Mesenchymal stem cell (in vitro differentiated cells and primary cell): ENCODE results near the gene DLX5.

ENCODE experiments used
- DNase-seq: peaks from one replicate; pipeline ENCODE4 v3.0.0-alpha.2; 2013
- H2AFZ ChIP-seq: one replicate; pipeline ENCODE4 v1.6.1; 2013; ENCODE audit warnings: low read depth, mild to moderate bottlenecking, control low read depth, inconsistent platforms, low read length, moderate library complexity
- H2AK5ac ChIP-seq: 2 replicates; pipeline ENCODE4 v1.6.1; 2013; ENCODE audit warnings: low read length, moderate library complexity, mild to moderate bottlenecking, inconsistent platforms; ENCODE audit not compliant: severe bottlenecking
- H2BK120ac ChIP-seq: one replicate; pipeline ENCODE4 v1.6.1; 2013; ENCODE audit warnings: low read depth, mild to moderate bottlenecking, inconsistent platforms, low read length, moderate library complexity
- H2BK12ac ChIP-seq, 2 experiments: one replicate each; pipeline ENCODE4 v1.6.1; 2013; ENCODE audit warnings: inconsistent platforms in 2 of 2, low read length in 2 of 2, mild to moderate bottlenecking in 2 of 2, moderate library complexity in 2 of 2, control low read depth in 1 of 2
- H2BK15ac ChIP-seq: one replicate; pipeline ENCODE4 v1.6.1; 2013; ENCODE audit warnings: mild to moderate bottlenecking, low read depth, inconsistent platforms; ENCODE audit not compliant: poor library complexity, severe bottlenecking
- H2BK5ac ChIP-seq: 2 replicates; pipeline ENCODE4 v1.6.1; 2013; ENCODE audit warnings: low read depth, mild to moderate bottlenecking, low read length, control low read depth, inconsistent platforms; ENCODE audit not compliant: poor library complexity, severe bottlenecking
- H3K14ac ChIP-seq, 2 experiments: one replicate each; pipeline ENCODE4 v1.6.1; 2013; ENCODE audit warnings: inconsistent platforms in 2 of 2, low read length in 2 of 2, control low read depth in 1 of 2, mild to moderate bottlenecking in 1 of 2, moderate library complexity in 1 of 2
- H3K18ac ChIP-seq, 2 experiments: one replicate each; pipeline ENCODE4 v1.6.1; 2013; ENCODE audit warnings: inconsistent platforms in 2 of 2, low read length in 2 of 2, control low read depth in 1 of 2, low read depth in 1 of 2, mild to moderate bottlenecking in 1 of 2
- H3K23ac ChIP-seq, 2 experiments: one replicate each; pipeline ENCODE4 v1.6.1; 2013; ENCODE audit warnings: inconsistent platforms in 2 of 2, low read length in 2 of 2, mild to moderate bottlenecking in 2 of 2, moderate library complexity in 2 of 2, control low read depth in 1 of 2
- H3K27ac ChIP-seq: 2 replicates; pipeline ENCODE4 v1.5.1; 2013; ENCODE audit warnings: mild to moderate bottlenecking, moderate library complexity, low read length, control low read depth, inconsistent platforms; ENCODE audit not compliant: poor library complexity, severe bottlenecking
- H3K27me3 ChIP-seq, 2 experiments: 2 replicates each; pipeline versions ENCODE4 v1.6.1 to v1.7.0; 2013; ENCODE audit warnings: low read length in 2 of 2, mild to moderate bottlenecking in 2 of 2, moderate library complexity in 2 of 2, control low read depth in 1 of 2, inconsistent platforms in 1 of 2; ENCODE audit not compliant: control insufficient read depth in 1 of 2, insufficient read depth in 1 of 2
- H3K36me3 ChIP-seq, 2 experiments: 2 replicates each; pipeline versions ENCODE4 v1.6.1 to v1.7.0; 2013; ENCODE audit warnings: low read length in 2 of 2, control low read depth in 1 of 2, inconsistent platforms in 1 of 2, low read depth in 1 of 2, mild to moderate bottlenecking in 1 of 2; ENCODE audit not compliant: insufficient read depth in 2 of 2, control insufficient read depth in 1 of 2
- H3K4ac ChIP-seq, 2 experiments: one replicate each; pipeline ENCODE4 v1.6.1; 2013; ENCODE audit warnings: inconsistent platforms in 2 of 2, low read length in 2 of 2, mild to moderate bottlenecking in 2 of 2, moderate library complexity in 2 of 2, control low read depth in 1 of 2, low read depth in 1 of 2
- H3K4me1 ChIP-seq: 2 replicates; pipeline ENCODE4 v1.6.1; 2013; ENCODE audit warnings: low read depth, low read length, control low read depth; ENCODE audit not compliant: control insufficient read depth, insufficient read depth
- H3K4me2 ChIP-seq: 2 replicates; pipeline ENCODE4 v1.6.1; 2013; ENCODE audit warnings: low read length, mild to moderate bottlenecking, inconsistent platforms; ENCODE audit not compliant: poor library complexity, severe bottlenecking
- H3K4me3 ChIP-seq, 2 experiments: 2 replicates each; pipeline versions ENCODE4 v1.5.1 to v1.7.0; 2013; ENCODE audit warnings: low read length in 2 of 2, mild to moderate bottlenecking in 2 of 2, control low read depth in 1 of 2, low read depth in 1 of 2; ENCODE audit not compliant: insufficient read depth in 1 of 2
- H3K79me1 ChIP-seq: replicated peaks from 2 replicates; pipeline ENCODE4 v1.6.1; 2013; ENCODE audit warnings: mild to moderate bottlenecking, control low read depth, low read length, inconsistent platforms; ENCODE audit not compliant: poor library complexity, severe bottlenecking
- H3K9ac ChIP-seq: 2 replicates; pipeline ENCODE4 v1.7.0; 2013; ENCODE audit warnings: mild to moderate bottlenecking, low read length, moderate library complexity
- H3K9me3 ChIP-seq: 2 replicates; pipeline ENCODE4 v1.7.0; 2013; ENCODE audit warnings: mild to moderate bottlenecking, low read length; ENCODE audit not compliant: control insufficient read depth
- H4K8ac ChIP-seq: one replicate; pipeline ENCODE4 v1.6.1; 2013; ENCODE audit warnings: inconsistent platforms, mild to moderate bottlenecking, low read length, moderate library complexity
- H4K91ac ChIP-seq: one replicate; pipeline ENCODE4 v1.6.1; 2013; ENCODE audit warnings: mild to moderate bottlenecking, low read length, inconsistent platforms
- WGBS: methylation state at CpG from one replicate; pipeline ENCODE4 v1.1.7; 2013; ENCODE audit warnings: mixed read lengths; 5-methylcytosine and 5-hydroxymethylcytosine counted together

DLX5 gene

GRCh38 chr7:96985992-96986391, 38.6 kb downstream of the DLX5 start:
- no peak overlapping the region for H2BK5ac ChIP-seq
- H3K4me3 ChIP-seq, result no peak overlapping the region
- peaks cover 26 to 45% of the 10 kb centered on the region in 2 experiments for H3K27me3 ChIP-seq
- no peak overlapping the region for H3K9ac ChIP-seq
- no CpG with 5 or more reads among the region's 1 CpG for WGBS
- H2AK5ac ChIP-seq, result no peak overlapping the region
- DNase-seq, result no peak
- H3K18ac ChIP-seq, result no peak overlapping the region
- no peak overlapping the region for H3K4ac ChIP-seq
- no peak overlapping the region for H3K27ac ChIP-seq
- no peaks in the 10 kb centered on the region for H3K36me3 ChIP-seq
- H3K4me1 ChIP-seq, result no peaks in the 10 kb centered on the region
- H4K8ac ChIP-seq, result no peak overlapping the region
- H4K91ac ChIP-seq, result no peak overlapping the region
- H2AFZ ChIP-seq, result no peak overlapping the region
- no peak overlapping the region for H3K23ac ChIP-seq
- H2BK120ac ChIP-seq, result no peak overlapping the region
- H2BK15ac ChIP-seq, result no peak overlapping the region
- H3K79me1 ChIP-seq, result no peaks in the 10 kb centered on the region
- H3K4me2 ChIP-seq, result no peak overlapping the region
- H3K9me3 ChIP-seq, result no peaks in the 10 kb centered on the region
- no peak overlapping the region for H3K14ac ChIP-seq
- no peak overlapping the region for H2BK12ac ChIP-seq

- Histone ChIP-seq H3K4me2 (no peak overlapping the region), H2AFZ (no peak overlapping the region), H3K79me1 (no peaks in the 10 kb centered on the region), H2BK5ac (no peak overlapping the region), H2BK120ac (no peak overlapping the region), H2BK15ac (no peak overlapping the region), H3K27me3 (peaks cover 5 to 12% of the 10 kb centered on the region in 2 experiments), H3K36me3 (no peaks in the 10 kb centered on the region), H4K91ac (no peak overlapping the region), H3K23ac (no peak overlapping the region), H3K9me3 (no peaks in the 10 kb centered on the region), H3K4me1 (no peaks in the 10 kb centered on the region), H3K18ac (no peak overlapping the region), H3K14ac (no peak overlapping the region), H2BK12ac (no peak overlapping the region), H3K27ac (no peak overlapping the region), H3K4me3 (no peak overlapping the region), H3K9ac (no peak overlapping the region), H4K8ac (no peak overlapping the region), H2AK5ac (no peak overlapping the region), H3K4ac (no peak overlapping the region)
- DNase-seq, result no peak
- 90% methylated on average over 1 of the region's 1 CpG for WGBS
Observed at GRCh38 chr7:96982586-96982985, 42.0 kb downstream of the DLX5 start.

- no peak overlapping the region for H2BK5ac ChIP-seq
- H3K79me1 ChIP-seq, result no peaks in the 10 kb centered on the region
- H4K8ac ChIP-seq, result no peak overlapping the region
- H3K14ac ChIP-seq, result no peak overlapping the region
- H2AK5ac ChIP-seq, result no peak overlapping the region
- no peak overlapping the region for H3K4me2 ChIP-seq
- no peak overlapping the region for H3K27ac ChIP-seq
- 53% methylated on average over 2 of the region's 2 CpGs for WGBS
- H3K4me1 ChIP-seq, result no peaks in the 10 kb centered on the region
- H3K4me3 ChIP-seq, result no peak overlapping the region
- no peaks in the 10 kb centered on the region for H3K27me3 ChIP-seq
- H3K9ac ChIP-seq, result no peak overlapping the region
- DNase-seq, result no peak
- no peak overlapping the region for H3K23ac ChIP-seq
- no peaks in the 10 kb centered on the region for H3K36me3 ChIP-seq
- no peak overlapping the region for H3K18ac ChIP-seq
- H3K9me3 ChIP-seq, result no peaks in the 10 kb centered on the region
- no peak overlapping the region for H2BK15ac ChIP-seq
- no peak overlapping the region for H3K4ac ChIP-seq
- no peak overlapping the region for H2AFZ ChIP-seq
- no peak overlapping the region for H2BK12ac ChIP-seq
- H2BK120ac ChIP-seq, result no peak overlapping the region
- no peak overlapping the region for H4K91ac ChIP-seq
Observed at GRCh38 chr7:96979551-96980276, 44.9 kb downstream of the DLX5 start.

- Histone ChIP-seq H3K9ac (no peak overlapping the region), H3K27me3 (no peaks in the 10 kb centered on the region), H4K8ac (no peak overlapping the region), H3K23ac (no peak overlapping the region), H3K27ac (no peak overlapping the region), H3K9me3 (no peaks in the 10 kb centered on the region), H2BK120ac (no peak overlapping the region), H2BK15ac (no peak overlapping the region), H4K91ac (no peak overlapping the region), H3K14ac (no peak overlapping the region), H3K18ac (no peak overlapping the region), H2BK5ac (no peak overlapping the region), H2AFZ (no peak overlapping the region), H2BK12ac (no peak overlapping the region), H3K4me2 (no peak overlapping the region), H3K4me1 (no peaks in the 10 kb centered on the region), H3K4ac (no peak overlapping the region), H3K4me3 (no peak overlapping the region), H2AK5ac (no peak overlapping the region), H3K79me1 (no peaks in the 10 kb centered on the region), H3K36me3 (no peaks in the 10 kb centered on the region)
- no peak for DNase-seq
Observed at GRCh38 chr7:96977445-96977844, 47.2 kb downstream of the DLX5 start.
